Measurements from ENCODE around the gene CATSPER3.

GRCh38 chr5:134989266-134989830 lies 21.6 kb downstream of the CATSPER3 start:
- TF ChIP-seq CTCF (IDR thresholded peaks at IDR 0.05) (no peak), POLR2A (IDR thresholded peaks at IDR 0.05) (no peak)
